ENCODE data around the gene BGN.

Gene BGN

GRCh38 chrX:153464116-153464515 is 30.7 kb upstream of the BGN start:
- TF ChIP-seq EZH2phosphoT487 (conservative IDR thresholded peaks at IDR 0.05; ENCODE audit: low read length) = no peak
- TF ChIP-seq, protein P1, sequence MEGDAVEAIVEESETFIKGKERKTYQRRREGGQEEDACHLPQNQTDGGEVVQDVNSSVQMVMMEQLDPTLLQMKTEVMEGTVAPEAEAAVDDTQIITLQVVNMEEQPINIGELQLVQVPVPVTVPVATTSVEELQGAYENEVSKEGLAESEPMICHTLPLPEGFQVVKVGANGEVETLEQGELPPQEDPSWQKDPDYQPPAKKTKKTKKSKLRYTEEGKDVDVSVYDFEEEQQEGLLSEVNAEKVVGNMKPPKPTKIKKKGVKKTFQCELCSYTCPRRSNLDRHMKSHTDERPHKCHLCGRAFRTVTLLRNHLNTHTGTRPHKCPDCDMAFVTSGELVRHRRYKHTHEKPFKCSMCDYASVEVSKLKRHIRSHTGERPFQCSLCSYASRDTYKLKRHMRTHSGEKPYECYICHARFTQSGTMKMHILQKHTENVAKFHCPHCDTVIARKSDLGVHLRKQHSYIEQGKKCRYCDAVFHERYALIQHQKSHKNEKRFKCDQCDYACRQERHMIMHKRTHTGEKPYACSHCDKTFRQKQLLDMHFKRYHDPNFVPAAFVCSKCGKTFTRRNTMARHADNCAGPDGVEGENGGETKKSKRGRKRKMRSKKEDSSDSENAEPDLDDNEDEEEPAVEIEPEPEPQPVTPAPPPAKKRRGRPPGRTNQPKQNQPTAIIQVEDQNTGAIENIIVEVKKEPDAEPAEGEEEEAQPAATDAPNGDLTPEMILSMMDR (IDR thresholded peaks at IDR 0.05; ENCODE audit: insufficient read depth, low read length, poor library complexity, severe bottlenecking) = no peak
- Histone ChIP-seq H3F3A (ENCODE audit: insufficient read depth) (no peaks in the 10 kb centered on the region), H3K4me2 (ENCODE audit: low read depth, low read length, poor library complexity, severe bottlenecking) (no peak overlapping the region), H3K27me3 (ENCODE audit: low read length) (no peaks in the 10 kb centered on the region), H3K9me3 (ENCODE audit: insufficient read depth, low read length) (no peaks in the 10 kb centered on the region), H3K9me2 (replicated peaks; ENCODE audit: insufficient read depth, low read length) (no peaks in the 10 kb centered on the region), H3K79me2 (ENCODE audit: insufficient read depth, low read length) (0 out of 2 replicates have a peak, but pooled peaks cover 4% of the 10 kb centered on the region), H3K36me3 (ENCODE audit: low read length) (no peaks in the 10 kb centered on the region), H3K4me3 (ENCODE audit: insufficient read depth, low read length, poor library complexity, severe bottlenecking) (no peak overlapping the region), H3K9ac (ENCODE audit: low read length) (no peak overlapping the region), H4K20me1 (ENCODE audit: low read depth, low read length) (no peaks in the 10 kb centered on the region), H3K27ac (ENCODE audit: low read depth, low read length) (no peak overlapping the region), H2AFZ (ENCODE audit: low read depth, low read length, severe bottlenecking) (no peak overlapping the region)

- Histone ChIP-seq H3K9me2 (replicated peaks; ENCODE audit: insufficient read depth, low read length) (no peaks in the 10 kb centered on the region), H3K27ac (ENCODE audit: low read depth, low read length) (no peak overlapping the region), H3K4me2 (ENCODE audit: low read depth, low read length, poor library complexity, severe bottlenecking) (no peak overlapping the region), H2AFZ (ENCODE audit: low read depth, low read length, severe bottlenecking) (no peak overlapping the region), H3K4me3 (ENCODE audit: insufficient read depth, low read length, poor library complexity, severe bottlenecking) (no peak overlapping the region), H3K9ac (ENCODE audit: low read length) (no peak overlapping the region), H3K79me2 (ENCODE audit: insufficient read depth, low read length) (peaks cover 11% of the 10 kb centered on the region), H3K9me3 (ENCODE audit: insufficient read depth, low read length) (no peaks in the 10 kb centered on the region), H4K20me1 (ENCODE audit: low read depth, low read length) (no peaks in the 10 kb centered on the region), H3F3A (ENCODE audit: insufficient read depth) (no peaks in the 10 kb centered on the region), H3K36me3 (ENCODE audit: low read length) (no peaks in the 10 kb centered on the region), H3K27me3 (ENCODE audit: low read length) (no peaks in the 10 kb centered on the region)
- TF ChIP-seq, protein P1 (IDR thresholded peaks at IDR 0.05; ENCODE audit: insufficient read depth, low read length, poor library complexity, severe bottlenecking) = no peak
- TF ChIP-seq EZH2phosphoT487 (conservative IDR thresholded peaks at IDR 0.05; ENCODE audit: low read length) = no peak
Measured at GRCh38 chrX:153465691-153466380, 28.9 kb upstream of the BGN start.

DNA sequence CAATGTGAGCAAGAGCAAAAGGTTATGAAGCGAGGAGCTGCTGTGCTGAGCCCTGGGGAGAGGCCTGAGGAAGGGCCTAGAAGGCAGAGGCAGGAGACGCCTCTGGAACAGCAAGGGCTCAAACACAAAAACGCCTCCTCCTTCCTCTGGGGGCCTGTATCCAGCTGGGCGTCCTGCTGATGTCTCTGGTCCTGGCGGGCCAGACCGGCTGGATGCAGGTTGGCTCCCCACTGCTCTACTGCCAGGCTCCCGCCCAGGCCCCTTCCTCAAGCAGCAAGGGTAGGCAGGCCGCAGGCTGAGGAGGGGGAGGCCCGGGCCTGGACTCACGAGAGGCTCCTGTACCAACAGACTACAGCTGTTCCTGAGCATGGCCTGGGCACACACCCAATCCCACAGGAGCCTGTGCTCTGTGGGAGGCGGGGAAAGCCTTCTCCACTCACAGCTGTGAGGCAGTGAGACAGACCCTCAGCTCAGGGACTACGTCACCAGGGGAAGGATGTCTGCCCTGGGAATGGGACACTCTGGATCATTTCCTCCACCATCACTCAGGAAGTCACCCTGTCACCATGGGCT is 26.7 kb upstream of the BGN start:
- Histone ChIP-seq H4K20me1 (ENCODE audit: low read depth, low read length) (no peaks in the 10 kb centered on the region), H2AFZ (ENCODE audit: low read depth, low read length, severe bottlenecking) (no peak overlapping the region), H3K9me2 (replicated peaks; ENCODE audit: insufficient read depth, low read length) (no peaks in the 10 kb centered on the region), H3K4me3 (ENCODE audit: insufficient read depth, low read length, poor library complexity, severe bottlenecking) (no peak overlapping the region), H3K27ac (ENCODE audit: low read depth, low read length) (no peak overlapping the region), H3K36me3 (ENCODE audit: low read length) (no peaks in the 10 kb centered on the region), H3K79me2 (ENCODE audit: insufficient read depth, low read length) (peaks cover 11% of the 10 kb centered on the region), H3K9me3 (ENCODE audit: insufficient read depth, low read length) (no peaks in the 10 kb centered on the region), H3K4me2 (ENCODE audit: low read depth, low read length, poor library complexity, severe bottlenecking) (no peak overlapping the region), H3F3A (ENCODE audit: insufficient read depth) (no peaks in the 10 kb centered on the region), H3K27me3 (ENCODE audit: low read length) (no peaks in the 10 kb centered on the region), H3K9ac (ENCODE audit: low read length) (no peak overlapping the region)
- no peak for TF ChIP-seq EZH2phosphoT487 (conservative IDR thresholded peaks at IDR 0.05; ENCODE audit: low read length)
- TF ChIP-seq, protein P1 (IDR thresholded peaks at IDR 0.05; ENCODE audit: insufficient read depth, low read length, poor library complexity, severe bottlenecking) = no peak

Measured in SU-DHL-6 (cell line).